T1000 (cell line): Measurements from ENCODE around the gene AREL1.

Experiments used
- DNase-seq: peaks from one replicate; lab custom pipeline; 2025; ENCODE audit warnings: mixed read lengths; lab: John Stamatoyannopoulos, UW

Gene AREL1

DNA sequence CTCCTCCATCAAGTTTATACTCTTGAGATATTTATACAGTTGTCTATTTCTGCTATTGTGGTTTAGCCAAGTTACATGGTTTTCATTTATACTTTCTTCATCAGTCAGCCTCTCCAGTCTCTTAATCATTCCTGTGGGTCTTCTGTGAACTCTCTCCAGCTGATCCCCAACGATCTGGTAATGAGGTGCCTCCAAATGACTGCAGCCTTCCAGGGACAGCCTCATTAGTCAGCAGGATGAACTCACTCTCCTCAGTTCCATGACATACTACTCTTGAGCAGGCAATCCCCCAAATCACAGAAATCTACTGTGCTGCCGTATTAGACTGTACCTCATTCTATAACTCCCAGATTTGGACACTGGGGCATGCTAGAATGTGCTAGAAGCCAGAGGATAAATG, 15.3 kb downstream of the AREL1 start:
- DNase-seq: no peak

- no peak for DNase-seq
These were observed 15.9 kb downstream of the AREL1 start for GRCh38 chr14:74697011-74697410.

DNA sequence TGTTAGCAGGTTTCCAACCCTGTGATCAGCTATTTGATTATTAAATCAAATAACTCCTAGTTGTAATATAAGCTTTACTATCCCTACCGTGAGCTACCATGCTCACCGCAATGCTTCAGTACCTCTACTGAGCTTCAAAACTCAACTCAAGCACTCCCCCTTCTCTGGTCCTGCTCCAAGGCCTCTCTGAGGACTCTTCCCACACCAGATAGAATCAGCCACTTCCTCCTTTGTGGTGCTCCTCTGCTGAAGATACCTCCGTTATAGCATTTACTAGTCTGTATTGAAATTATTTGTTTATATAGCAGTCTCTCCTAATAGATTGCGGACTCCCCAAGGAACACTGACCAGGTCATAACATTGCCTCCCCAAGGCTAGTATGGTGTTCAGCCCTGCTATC, 17.5 kb downstream of the AREL1 start:
- no peak for DNase-seq

DNA sequence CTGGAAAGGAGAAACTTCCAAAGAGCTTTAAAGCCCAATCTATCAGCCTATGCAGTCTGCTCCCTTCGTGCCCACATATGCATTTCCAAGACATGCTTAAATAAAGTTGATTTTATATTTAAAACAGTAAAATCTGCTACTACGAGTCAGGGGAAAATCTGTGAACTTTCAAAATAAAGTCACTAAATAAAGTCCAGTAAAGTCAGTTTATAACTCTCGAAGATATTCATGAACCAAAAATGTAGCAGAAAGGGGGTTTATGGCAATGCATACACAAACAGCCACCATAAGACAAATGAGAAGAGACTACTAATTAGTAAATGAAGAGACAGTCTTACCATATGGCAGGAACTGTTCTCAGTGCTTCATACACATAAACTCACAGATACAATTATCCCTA, 19.7 kb downstream of the AREL1 start:
- no peak for DNase-seq

DNA sequence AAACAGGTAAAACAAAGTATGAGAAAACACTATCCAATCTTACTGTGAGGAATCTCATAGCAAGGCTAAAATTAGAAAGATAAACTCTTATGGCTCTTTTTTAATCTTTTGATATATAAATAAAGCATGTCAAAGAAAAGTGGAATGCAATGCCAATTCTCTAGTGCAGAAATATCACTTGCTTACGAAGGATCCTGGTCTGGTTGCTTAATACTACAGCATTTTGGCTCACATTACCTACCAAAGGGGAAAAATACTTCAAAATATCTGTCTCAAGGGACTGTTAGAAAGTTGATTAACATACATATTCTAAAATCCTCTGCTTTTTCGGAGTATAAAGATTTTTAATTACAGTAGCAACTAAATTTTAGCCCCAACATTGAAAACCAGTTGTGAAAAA, 21.4 kb downstream of the AREL1 start:
- DNase-seq: no peak

DNA sequence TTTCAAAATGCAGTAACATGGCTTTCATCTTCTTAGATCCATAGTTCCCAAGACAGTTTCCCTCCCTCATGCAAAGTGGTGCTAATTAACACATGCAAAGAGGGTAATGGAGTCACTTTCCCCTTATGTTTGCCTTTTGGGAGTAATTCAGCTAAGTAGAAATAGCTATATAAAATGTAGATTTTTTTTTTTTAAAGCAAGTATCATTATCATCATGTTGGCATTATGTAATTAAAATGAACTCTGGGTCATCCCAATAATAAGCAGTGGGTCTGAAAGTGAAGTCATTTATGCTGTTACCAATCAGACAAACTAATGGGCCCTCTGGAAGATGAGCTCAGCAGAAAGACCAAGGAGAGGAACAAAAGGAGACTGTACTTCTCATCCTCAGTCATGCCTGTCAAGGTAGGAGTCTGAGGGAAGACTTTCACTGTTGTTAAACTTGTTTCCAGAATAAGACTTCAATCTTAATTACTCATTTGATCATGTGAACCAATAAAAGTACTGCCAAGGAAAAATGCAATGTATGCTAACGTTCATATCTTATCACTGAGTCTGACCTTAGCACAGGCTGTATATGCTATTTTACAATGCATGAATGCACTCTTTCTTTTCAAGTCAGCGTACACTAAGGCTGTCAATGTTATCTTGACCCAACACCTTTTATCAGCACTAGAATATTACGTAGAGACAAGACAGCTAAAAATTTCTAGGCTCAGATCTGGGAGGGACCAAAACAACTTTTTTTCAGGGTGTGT, 26.8 kb downstream of the AREL1 start:
- DNase-seq: no peak

DNA sequence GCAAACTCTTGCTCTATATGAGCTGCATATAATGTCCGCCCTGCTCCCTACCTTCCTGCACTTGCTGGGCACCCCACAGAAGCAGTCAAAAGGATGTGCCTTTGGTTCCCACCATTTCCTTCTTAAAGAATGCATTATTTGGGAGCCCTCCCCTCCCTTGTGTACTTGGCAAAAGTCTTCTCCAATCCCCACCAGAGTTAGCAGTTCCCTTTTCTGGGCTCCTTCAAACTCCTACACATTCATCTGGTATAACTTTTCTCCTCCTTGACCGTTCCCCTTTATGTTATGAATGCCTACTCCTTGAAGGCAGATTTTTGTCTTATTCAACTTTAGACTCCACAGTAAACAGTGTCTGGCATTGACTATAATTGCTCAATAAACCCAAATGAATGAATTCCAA, 27.8 kb downstream of the AREL1 start:
- no peak for DNase-seq

- no peak for DNase-seq
These were observed 28.4 kb downstream of the AREL1 start for GRCh38 chr14:74684434-74684833.

GRCh38 chr14:74683406-74683805, 29.5 kb downstream of the AREL1 start:
- DNase-seq: no peak

DNA sequence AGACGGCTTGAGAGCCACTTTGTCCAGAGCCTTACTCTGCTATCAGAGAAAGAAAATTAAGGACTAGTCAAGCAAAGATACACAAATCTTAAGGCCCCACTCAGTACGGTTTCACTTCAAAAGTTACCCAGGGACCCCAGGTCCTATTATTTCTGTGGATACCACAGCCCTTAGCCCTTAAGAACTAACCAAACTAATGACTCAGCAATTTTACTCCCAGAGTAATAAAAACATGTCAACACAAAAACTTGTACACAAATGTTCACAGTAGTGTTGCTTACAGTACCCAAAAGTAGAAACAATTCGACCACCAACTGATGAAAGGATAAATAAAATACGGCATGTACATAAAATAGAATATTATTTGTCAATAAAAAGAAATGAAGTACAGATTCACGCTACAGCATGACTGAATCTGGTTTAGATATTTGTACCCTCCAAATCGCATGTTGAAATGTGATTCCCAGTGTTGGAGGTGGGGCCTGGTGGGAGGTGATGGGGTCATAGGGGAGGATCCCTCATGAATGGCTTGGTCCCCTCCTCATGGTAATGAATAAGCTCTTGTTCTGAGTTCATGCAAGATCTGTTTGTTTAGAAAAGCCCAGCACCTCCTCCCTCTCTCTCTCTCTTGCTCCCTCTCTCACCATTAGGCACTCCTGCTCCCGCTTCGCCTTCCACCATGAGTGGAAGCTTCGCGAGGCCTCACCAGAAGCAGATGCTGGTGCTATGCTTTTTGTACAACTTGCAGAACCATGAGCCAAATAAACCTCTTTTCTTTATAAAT, 30.5 kb downstream of the AREL1 start:
- no peak for DNase-seq

DNA sequence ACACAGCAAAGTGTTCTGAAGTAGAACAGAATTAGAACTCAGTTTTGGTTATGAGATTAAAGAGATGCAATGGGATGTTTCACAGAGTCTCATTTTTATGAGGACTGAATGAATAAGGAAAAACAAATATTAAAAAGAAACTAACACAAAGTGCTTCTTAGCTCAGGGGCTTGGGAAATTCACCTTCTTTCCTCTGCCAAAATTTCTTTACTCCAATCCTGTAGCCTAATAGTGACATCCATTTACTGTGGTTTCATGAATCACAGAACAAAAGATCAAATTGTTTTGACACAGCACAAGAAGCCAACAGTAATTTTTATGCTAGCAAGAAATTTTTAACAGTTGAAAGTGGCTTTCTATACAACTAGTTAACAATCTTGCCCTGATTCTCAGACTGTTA, 37.7 kb downstream of the AREL1 start:
- DNase-seq: no peak

DNA sequence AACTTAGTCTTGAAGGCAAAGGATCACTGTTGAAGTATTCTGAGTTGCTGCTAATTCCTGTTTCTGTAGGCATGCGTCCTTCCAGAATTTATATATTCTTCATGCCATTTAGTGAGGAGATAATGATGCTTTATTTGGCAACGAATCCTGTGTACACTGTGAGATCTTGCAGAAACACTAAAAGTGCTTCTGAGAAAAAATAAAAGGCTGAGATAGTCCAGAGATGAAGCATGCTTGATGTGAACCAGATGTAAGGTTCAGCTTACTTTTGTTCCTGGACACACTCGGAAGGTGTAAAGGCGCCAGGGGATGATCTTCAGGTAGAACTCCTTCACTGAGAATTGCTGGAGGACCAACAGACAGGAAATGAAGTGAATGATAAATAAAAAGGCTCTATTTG, 39.1 kb downstream of the AREL1 start:
- DNase-seq: no peak

DNA sequence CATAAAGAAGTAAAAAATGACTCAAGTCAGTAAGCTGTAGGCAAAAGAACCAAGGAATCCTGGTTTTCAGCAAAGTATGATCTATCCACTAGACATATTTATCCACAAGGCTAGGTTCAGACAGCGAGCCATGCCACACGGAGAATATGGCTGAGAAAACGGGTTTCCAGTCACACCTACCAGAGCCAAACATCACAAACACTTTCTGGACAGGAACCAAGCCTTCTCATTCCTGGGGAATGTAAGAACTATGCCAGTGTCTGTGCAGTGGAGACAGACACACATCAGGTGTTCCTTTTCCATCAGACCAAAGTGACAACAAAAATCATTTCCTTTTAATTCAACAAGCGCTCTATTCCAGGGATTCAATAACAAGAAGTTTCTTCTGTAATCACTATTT, 41.1 kb downstream of the AREL1 start:
- no peak for DNase-seq

DNA sequence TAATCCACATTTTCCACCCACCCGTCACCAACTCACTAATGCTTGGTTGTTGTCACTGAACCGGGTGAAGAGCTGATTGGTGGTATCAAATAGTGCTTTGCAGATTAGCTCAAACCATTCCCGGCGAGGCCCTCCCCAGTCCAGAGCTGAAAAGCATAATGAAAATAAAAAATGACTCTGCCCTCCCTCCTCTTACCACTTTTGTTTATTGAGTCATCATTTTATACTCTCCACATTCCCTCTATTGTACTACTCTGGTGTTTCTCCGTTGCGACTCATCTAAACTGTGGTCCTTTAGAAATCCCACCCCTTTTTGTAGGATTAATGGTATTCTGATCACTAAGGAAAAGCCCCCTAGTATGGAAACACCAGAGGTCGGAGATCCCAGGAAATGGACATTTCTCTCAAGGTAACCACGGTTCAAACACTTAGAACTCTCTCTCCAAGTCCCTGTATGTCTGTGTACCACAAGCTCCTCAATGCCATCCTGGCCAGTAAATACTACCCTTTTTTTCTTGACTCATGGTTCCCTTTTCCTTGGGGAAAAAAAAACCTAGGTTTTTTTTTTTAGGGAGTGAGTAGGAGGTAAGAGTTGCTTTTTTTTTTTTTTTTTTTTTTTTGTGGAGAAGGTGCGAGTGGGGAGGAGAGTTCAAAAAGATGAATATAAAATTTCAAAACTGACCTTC, 42.0 kb downstream of the AREL1 start:
- no peak for DNase-seq

DNA sequence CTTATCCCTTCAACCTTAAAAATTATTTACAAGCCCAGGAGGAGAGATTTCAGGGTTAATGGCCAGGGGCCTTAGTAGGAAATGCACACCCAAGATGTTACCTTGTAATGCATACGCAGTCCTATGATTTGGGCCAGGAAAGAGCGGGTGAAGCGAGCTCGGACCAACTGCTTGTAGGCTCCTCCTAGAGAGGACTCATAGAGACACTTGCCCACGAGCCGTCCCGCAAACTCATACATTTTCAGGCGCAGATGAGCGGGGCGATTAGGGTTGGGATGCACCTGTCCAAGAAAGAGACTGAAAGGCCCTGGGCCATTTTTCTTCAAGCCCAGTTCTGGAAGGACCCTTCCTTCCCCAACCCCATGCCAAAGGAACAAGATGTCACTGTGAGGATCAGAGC, 43.0 kb downstream of the AREL1 start:
- no peak for DNase-seq

DNA sequence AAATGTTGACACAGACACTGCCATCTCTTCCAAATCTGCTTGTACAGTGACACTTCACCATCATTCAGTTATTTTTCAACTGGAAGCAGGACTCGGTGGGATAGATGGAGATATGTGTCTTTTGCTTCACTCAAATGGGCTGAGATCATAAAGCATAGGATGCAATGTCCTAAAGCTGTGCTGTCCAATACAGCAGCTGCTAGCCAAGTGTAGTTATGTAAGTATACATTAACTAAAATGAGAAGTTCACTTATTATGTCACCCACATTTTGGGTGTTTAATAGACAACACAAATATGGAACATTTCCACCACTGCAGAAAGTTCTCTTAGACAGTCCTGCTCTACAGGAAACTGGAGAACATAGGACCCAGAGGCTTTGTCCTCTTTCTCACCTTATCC, 43.6 kb downstream of the AREL1 start:
- DNase-seq: no peak

GRCh38 chr14:74667758-74668157, 45.1 kb downstream of the AREL1 start:
- DNase-seq: no peak

DNA sequence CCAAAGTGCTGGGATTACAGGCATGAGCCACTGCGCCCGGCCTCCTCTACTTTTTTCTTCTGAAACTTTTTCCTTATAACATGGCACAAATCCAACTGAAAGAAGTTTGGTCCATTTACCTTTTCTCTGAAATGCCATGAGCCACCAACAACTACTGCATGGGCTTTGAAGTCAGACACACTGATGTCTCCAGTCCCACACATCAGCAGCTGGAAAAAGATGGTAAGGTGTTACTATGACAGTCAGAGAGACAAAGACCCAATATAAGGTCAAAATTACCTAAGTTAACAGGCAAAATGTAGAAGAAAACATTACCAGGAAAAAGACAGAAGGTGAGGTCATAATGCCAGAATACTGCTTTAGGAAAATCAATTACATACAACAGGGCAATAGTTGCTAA, 48.2 kb downstream of the AREL1 start:
- no peak for DNase-seq

GRCh38 chr14:74663884-74664283, 49.0 kb downstream of the AREL1 start:
- DNase-seq: no peak

GRCh38 chr14:74661726-74662450, 51.0 kb downstream of the AREL1 start:
- DNase-seq: no peak

GRCh38 chr14:74660863-74661262, 52.0 kb downstream of the AREL1 start:
- DNase-seq: no peak

GRCh38 chr14:74660167-74660566, 52.7 kb downstream of the AREL1 start:
- no peak for DNase-seq
